ENCODE data around the gene PAF1. TPM values are rescaled to one million over a fixed set of nuclear protein-coding genes. Genes with fewer than 3 reads are reported as not detected.

PAF1 gene
- total RNA-seq, 2 experiments from 2014 or later, result 33.1 to 45.9 TPM

DNA sequence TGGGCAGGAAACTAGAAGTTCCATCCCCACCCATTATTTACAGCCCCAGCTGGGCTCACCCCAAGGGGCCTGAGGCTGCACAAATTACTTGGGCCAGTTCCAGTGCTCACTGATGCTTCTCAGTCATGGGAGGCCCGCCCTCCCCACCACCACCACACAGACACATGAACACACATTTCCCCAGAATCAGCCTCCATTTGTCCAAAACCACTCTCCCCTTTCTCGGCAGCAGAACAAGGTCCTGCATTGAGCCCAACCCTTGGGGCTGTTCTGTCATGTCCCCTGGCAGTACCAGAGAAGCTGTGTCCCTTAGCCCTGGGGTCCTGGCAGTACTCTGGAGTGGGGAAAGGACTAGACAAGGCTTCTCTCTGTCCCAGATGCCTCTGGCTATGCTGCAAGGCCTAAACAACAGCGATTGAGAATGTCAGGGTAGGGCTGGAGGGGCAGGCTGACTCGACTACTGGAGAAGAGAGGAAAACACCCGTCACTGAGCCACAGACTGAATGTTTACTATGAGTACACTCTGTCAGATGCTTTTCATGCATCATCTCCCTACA is 26.9 kb downstream of the PAF1 start:
- H3K79me2 ChIP-seq (ENCODE audit: insufficient read depth, low read depth, low read length), result no peaks in the 10 kb centered on the region
- H3K4me1 ChIP-seq (ENCODE audit: insufficient read depth, low read length, poor library complexity, severe bottlenecking), result no peaks in the 10 kb centered on the region
- no peak overlapping the region for H3K4me3 ChIP-seq (ENCODE audit: low read depth, low read length, poor library complexity, severe bottlenecking)
- TF ChIP-seq, protein P1, sequence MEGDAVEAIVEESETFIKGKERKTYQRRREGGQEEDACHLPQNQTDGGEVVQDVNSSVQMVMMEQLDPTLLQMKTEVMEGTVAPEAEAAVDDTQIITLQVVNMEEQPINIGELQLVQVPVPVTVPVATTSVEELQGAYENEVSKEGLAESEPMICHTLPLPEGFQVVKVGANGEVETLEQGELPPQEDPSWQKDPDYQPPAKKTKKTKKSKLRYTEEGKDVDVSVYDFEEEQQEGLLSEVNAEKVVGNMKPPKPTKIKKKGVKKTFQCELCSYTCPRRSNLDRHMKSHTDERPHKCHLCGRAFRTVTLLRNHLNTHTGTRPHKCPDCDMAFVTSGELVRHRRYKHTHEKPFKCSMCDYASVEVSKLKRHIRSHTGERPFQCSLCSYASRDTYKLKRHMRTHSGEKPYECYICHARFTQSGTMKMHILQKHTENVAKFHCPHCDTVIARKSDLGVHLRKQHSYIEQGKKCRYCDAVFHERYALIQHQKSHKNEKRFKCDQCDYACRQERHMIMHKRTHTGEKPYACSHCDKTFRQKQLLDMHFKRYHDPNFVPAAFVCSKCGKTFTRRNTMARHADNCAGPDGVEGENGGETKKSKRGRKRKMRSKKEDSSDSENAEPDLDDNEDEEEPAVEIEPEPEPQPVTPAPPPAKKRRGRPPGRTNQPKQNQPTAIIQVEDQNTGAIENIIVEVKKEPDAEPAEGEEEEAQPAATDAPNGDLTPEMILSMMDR (conservative IDR thresholded peaks at IDR 0.05; ENCODE audit: low read length), result no peak
- no peak for TF ChIP-seq EZH2phosphoT487 (IDR thresholded peaks at IDR 0.05; ENCODE audit: borderline replicate concordance, low read depth, low read length)
- intact Hi-C loops (cut with micrococcal nuclease; ENCODE audit: unreplicated experiment), result no loop called here
- no peaks in the 10 kb centered on the region for H3K9me3 ChIP-seq (ENCODE audit: low read length)
- no TSS peak for BruUV-seq (replicated peaks)
- no peak for DNase-seq (ENCODE audit: low spot score)
- H3K36me3 ChIP-seq (ENCODE audit: insufficient read depth, low read length), result peaks cover 71% of the 10 kb centered on the region
- H2AFZ ChIP-seq (ENCODE audit: low read length), result no peak overlapping the region
- CTCF ChIA-PET (ENCODE audit: unreplicated experiment), result no interaction called here
- no peaks in the 10 kb centered on the region for H4K20me1 ChIP-seq (ENCODE audit: insufficient read depth, low read length)
- H3K27ac ChIP-seq (ENCODE audit: low read depth, low read length, poor library complexity, severe bottlenecking), result no peak overlapping the region
- H3K9me2 ChIP-seq (ENCODE audit: insufficient read depth, low read length), result no peaks in the 10 kb centered on the region
- POLR2A ChIA-PET, result interaction anchor here (0.8 kb wide), 1 partner anchor 239 kb away, joined by 3 read pairs; no protein-coding TSS in a partner anchor
- no peak overlapping the region for H3K4me2 ChIP-seq (ENCODE audit: low read length)

DNA sequence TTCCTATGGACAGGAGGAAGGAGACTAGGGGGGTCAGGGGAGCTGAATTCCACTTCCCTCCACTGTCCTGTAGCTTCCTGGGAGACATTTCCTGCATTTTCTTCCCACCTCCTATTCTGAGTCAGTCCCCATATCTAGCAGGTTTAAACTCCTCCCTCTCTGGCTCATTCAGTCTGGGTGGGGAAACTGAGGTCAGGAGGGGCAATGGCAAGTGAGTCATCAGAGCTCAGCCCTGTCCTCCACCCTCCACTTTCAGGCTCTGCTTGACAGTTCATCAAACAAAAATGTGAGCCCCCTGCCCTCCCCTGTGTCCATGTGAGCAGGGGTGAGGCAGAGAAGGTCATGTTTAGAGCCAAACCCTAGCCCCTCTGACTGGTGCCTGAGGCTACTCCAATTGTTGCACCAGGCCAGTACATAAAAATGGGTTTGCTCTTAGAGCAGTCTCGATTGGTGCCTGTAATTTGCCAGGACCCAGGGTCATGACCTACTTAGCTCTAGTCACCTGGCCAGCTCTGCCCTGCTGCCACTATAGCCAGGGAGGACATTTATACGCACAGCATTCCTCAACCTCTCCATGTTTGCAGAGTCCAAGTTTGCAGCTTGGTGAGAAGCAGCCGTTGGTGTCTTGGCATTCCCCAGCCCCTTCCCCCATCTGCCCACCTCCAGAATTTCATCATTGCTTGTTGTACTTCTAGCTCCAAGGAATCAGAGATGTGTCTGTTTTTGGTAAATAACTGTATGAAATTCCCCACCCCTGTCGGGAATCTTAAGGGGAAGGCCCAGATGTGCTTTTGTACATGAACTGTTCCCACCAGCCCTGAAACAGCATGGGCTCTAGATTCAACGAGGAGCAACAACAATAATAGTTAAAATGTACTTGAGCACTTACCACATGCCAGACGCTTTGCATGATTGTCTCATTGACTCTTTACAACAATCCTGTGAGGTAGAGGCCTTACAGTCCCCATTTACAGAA is 27.9 kb downstream of the PAF1 start:
- CTCF ChIA-PET (ENCODE audit: unreplicated experiment), result no interaction called here
- BruUV-seq (replicated peaks), result no TSS peak
- no peak overlapping the region for H3K4me2 ChIP-seq (ENCODE audit: low read length)

More for the DNA sequence above, 27.9 kb downstream of the PAF1 start:
- H3K79me2 ChIP-seq (ENCODE audit: insufficient read depth, low read depth, low read length), result no peaks in the 10 kb centered on the region
- no peak for DNase-seq (ENCODE audit: low spot score)
- H3K36me3 ChIP-seq (ENCODE audit: insufficient read depth, low read length), result peaks cover 72% of the 10 kb centered on the region
- POLR2A ChIA-PET, result no interaction called here
- H3K9me2 ChIP-seq (ENCODE audit: insufficient read depth, low read length), result no peaks in the 10 kb centered on the region
- intact Hi-C loops (cut with micrococcal nuclease; ENCODE audit: unreplicated experiment), result no loop called here
- no peak overlapping the region for H3K27ac ChIP-seq (ENCODE audit: low read depth, low read length, poor library complexity, severe bottlenecking)
- no peak overlapping the region for H3K4me3 ChIP-seq (ENCODE audit: low read depth, low read length, poor library complexity, severe bottlenecking)
- H3K9me3 ChIP-seq (ENCODE audit: low read length), result no peaks in the 10 kb centered on the region
- no peak for TF ChIP-seq EZH2phosphoT487 (IDR thresholded peaks at IDR 0.05; ENCODE audit: borderline replicate concordance, low read depth, low read length)
- TF ChIP-seq, protein P1 (conservative IDR thresholded peaks at IDR 0.05; ENCODE audit: low read length), result no peak
- H4K20me1 ChIP-seq (ENCODE audit: insufficient read depth, low read length), result no peaks in the 10 kb centered on the region
- no peaks in the 10 kb centered on the region for H3K4me1 ChIP-seq (ENCODE audit: insufficient read depth, low read length, poor library complexity, severe bottlenecking)
- no peak overlapping the region for H2AFZ ChIP-seq (ENCODE audit: low read length)

Measured in OCI-LY7 (cell line).